ENCODE results near the gene TRIO. TPM values are rescaled to one million over a fixed set of nuclear protein-coding genes. Genes with fewer than 3 reads are reported as not detected.

TRIO gene
- total RNA-seq, 4 donors from 2014 or later: 67.4 to 103 (median 94.7) TPM

DNA sequence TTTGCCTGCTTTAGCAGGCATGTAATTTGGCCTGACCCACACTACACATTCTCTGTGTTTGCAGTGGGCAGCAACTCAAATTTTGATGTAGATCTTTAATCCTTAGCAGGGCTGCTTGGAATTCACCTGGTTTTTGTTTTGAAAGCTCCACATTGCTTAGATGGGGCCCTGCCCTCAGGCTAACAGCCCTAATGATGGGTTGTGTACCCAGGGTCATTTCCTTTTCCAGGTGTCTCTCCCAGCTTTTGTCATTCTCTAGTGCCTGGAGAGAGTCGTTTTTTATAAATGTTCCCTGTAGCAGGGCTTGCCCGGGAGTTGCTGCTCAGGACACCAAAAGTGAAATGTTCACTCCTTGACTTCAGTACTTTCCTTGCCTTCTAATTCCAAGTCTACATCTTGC, 126.3 kb downstream of the TRIO start:
- Histone ChIP-seq H3K27ac (peak overlapping the region in 1 of 3 donors; percentile 44), H3K36me3 (no peaks in the 10 kb centered on the region), H3K9me3 (no peaks in the 10 kb centered on the region), H3K4me3 (replicated peaks in 1 of 3) (no peak overlapping the region), H3K4me1 (peaks cover 30 to 36% of the 10 kb centered on the region in 2 donors), H3K27me3 (no peaks in the 10 kb centered on the region)
- 66 to 85% methylated on average over 2 of the region's 2 CpGs for WGBS, 2 donors
- TF ChIP-seq, protein P1, sequence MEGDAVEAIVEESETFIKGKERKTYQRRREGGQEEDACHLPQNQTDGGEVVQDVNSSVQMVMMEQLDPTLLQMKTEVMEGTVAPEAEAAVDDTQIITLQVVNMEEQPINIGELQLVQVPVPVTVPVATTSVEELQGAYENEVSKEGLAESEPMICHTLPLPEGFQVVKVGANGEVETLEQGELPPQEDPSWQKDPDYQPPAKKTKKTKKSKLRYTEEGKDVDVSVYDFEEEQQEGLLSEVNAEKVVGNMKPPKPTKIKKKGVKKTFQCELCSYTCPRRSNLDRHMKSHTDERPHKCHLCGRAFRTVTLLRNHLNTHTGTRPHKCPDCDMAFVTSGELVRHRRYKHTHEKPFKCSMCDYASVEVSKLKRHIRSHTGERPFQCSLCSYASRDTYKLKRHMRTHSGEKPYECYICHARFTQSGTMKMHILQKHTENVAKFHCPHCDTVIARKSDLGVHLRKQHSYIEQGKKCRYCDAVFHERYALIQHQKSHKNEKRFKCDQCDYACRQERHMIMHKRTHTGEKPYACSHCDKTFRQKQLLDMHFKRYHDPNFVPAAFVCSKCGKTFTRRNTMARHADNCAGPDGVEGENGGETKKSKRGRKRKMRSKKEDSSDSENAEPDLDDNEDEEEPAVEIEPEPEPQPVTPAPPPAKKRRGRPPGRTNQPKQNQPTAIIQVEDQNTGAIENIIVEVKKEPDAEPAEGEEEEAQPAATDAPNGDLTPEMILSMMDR (IDR thresholded peaks at IDR 0.05): no peak
- TF ChIP-seq POLR2A (IDR thresholded peaks at IDR 0.05): no peak
- no peak for DNase-seq
- intact Hi-C loops (cut with DNase I): loop anchor here (10.0 kb wide), 1 partner anchor 125 kb away; the partner anchor contains the start of gene TRIO

GRCh38 chr5:14270209-14270702, 127.1 kb downstream of the TRIO start:
- H3K4me3 ChIP-seq (replicated peaks in 1 of 3): no peak overlapping the region
- peaks cover 30 to 32% of the 10 kb centered on the region in 2 donors for H3K4me1 ChIP-seq
- H3K36me3 ChIP-seq: no peaks in the 10 kb centered on the region
- TF ChIP-seq POLR2A (IDR thresholded peaks at IDR 0.05): no peak
- TF ChIP-seq, protein P1 (IDR thresholded peaks at IDR 0.05): peak; percentile 30 to 82 (median 76)
- 18 to 30% methylated on average over 3 of the region's 3 CpGs for WGBS, 2 donors
- peak; percentile 23 to 27 for DNase-seq
- no peaks in the 10 kb centered on the region for H3K27me3 ChIP-seq
- H3K9me3 ChIP-seq: no peaks in the 10 kb centered on the region
- peak overlapping the region in 1 of 3 donors; percentile 44 for H3K27ac ChIP-seq
- intact Hi-C loops (cut with DNase I): loop anchor here (5.0 kb wide), 2 partner anchors 163 to 283 kb away; no protein-coding TSS in a partner anchor

- H3K36me3 ChIP-seq: no peaks in the 10 kb centered on the region
- 90 to 92% methylated on average over 4 of the region's 4 CpGs for WGBS, 2 donors
- H3K4me1 ChIP-seq: peaks cover 25 to 29% of the 10 kb centered on the region in 2 donors
- TF ChIP-seq, protein P1 (IDR thresholded peaks at IDR 0.05): no peak
- TF ChIP-seq POLR2A (IDR thresholded peaks at IDR 0.05): no peak
- no peak overlapping the region for H3K27ac ChIP-seq
- intact Hi-C loops (cut with DNase I): loop anchor here (5.0 kb wide), 2 partner anchors 165 to 285 kb away; no protein-coding TSS in a partner anchor
- H3K27me3 ChIP-seq: no peaks in the 10 kb centered on the region
- DNase-seq: no peak
- no peak overlapping the region for H3K4me3 ChIP-seq (replicated peaks in 1 of 3)
- no peaks in the 10 kb centered on the region for H3K9me3 ChIP-seq
Observed at GRCh38 chr5:14272548-14273205, 129.5 kb downstream of the TRIO start.

DNA sequence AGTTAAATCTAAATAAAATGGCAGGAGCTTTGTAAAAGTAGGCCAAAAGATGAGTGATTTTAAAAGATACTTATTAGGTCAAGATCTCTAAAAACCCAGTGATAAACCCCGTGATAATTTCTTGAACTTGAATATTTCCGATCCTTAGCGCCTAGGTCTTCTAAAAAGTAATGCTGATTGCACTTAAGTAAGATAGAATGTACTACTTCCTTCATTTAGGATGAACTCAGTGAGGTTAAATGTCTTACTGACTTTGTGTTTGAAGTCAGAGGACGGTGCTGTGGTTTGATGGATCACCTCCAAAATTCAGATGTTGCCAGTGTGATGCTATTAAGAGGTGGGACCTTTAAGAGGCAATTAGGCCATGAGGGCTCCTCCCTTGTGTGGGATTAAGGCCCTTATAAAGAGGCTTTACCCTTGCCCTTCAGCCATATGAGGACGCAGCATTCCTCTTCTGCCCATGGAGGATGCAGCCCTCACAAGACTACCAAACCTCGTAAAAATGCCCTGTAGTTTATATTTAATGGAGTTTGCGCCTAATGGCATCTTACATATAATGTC, 130.1 kb downstream of the TRIO start:
- intact Hi-C loops (cut with DNase I): loop anchor here (5.0 kb wide), 2 partner anchors 166 to 286 kb away; no protein-coding TSS in a partner anchor
- Histone ChIP-seq H3K27ac (no peak overlapping the region), H3K4me1 (peaks cover 19 to 23% of the 10 kb centered on the region in 2 donors), H3K4me3 (replicated peaks in 1 of 3) (no peak overlapping the region), H3K36me3 (no peaks in the 10 kb centered on the region), H3K27me3 (no peaks in the 10 kb centered on the region), H3K9me3 (no peaks in the 10 kb centered on the region)
- WGBS, 2 donors: 92 to 95% methylated on average over 7 of the region's 7 CpGs
- DNase-seq: no peak
- TF ChIP-seq, protein P1 (IDR thresholded peaks at IDR 0.05): no peak
- no peak for TF ChIP-seq POLR2A (IDR thresholded peaks at IDR 0.05)

DNA sequence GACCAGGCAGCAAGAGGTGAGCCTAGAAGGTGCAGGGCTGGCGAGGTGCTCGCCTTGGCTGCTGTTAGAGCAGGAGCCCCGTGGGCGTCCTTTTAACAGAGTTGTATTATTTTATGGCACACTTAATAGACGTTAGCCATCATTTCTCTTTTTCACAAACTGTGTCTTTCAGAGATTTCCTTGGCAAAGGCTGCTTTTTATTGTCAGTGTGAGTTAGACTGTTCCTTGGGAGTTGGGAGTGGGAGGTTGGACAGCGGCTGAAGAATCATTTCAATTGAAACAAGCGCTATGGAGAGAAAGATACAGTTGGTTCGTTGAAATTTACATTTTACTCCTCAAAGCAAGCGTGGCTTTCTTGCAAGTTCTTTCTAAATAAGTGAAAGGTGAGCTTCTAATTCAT, 133.2 kb downstream of the TRIO start:
- 84 to 91% methylated on average over 9 of the region's 9 CpGs for WGBS, 2 donors
- Histone ChIP-seq H3K27ac (no peak overlapping the region), H3K27me3 (no peaks in the 10 kb centered on the region), H3K4me3 (replicated peaks in 1 of 3) (no peak overlapping the region), H3K36me3 (no peaks in the 10 kb centered on the region), H3K4me1 (no peaks in the 10 kb centered on the region), H3K9me3 (no peaks in the 10 kb centered on the region)
- no peak for DNase-seq
- no peak for TF ChIP-seq POLR2A (IDR thresholded peaks at IDR 0.05)
- TF ChIP-seq, protein P1 (IDR thresholded peaks at IDR 0.05): no peak
- intact Hi-C loops (cut with DNase I): no loop called here
